Measurements from ENCODE around the gene SERPINA1.

The SERPINA1 gene

DNA sequence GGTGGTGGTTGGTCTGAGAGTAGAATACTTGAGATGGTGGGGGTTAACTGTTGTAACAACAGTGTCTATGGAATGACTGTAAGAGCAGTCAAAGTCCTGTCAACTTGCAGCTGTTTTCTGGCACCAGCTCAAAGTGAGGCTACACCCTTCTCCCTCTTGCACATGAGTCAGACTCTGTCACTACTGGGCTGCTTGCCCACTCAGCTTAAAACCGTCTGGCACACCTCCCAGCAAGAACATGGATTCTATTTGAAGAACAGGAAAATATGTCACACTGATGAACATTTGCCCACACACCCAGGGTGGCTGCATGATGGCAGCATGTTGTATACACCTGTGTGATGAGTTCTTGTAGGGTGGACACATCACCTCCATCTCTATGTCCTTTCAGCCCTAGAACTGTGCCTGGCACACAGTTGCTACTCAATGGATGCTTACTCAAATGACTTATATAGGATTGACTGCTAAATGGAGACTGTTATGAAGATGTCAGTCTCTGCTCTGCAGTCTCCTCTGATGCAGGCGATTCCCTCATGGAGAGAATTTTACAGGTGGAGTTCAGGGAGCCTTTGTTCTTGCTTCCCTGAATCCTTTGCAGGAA, 46.0 kb downstream of the SERPINA1 start:
- Mint-ChIP-seq H3K4me1 (ENCODE audit: low read depth) (peaks cover 15% of the 10 kb centered on the region), H3K4me3 (no peak overlapping the region), H3K36me3 (no peaks in the 10 kb centered on the region), H3K27ac (peak overlapping the region; percentile 56), H3K27me3 (peaks cover 30% of the 10 kb centered on the region), H3K9me3 (ENCODE audit: low read depth) (no peaks in the 10 kb centered on the region)

DNA sequence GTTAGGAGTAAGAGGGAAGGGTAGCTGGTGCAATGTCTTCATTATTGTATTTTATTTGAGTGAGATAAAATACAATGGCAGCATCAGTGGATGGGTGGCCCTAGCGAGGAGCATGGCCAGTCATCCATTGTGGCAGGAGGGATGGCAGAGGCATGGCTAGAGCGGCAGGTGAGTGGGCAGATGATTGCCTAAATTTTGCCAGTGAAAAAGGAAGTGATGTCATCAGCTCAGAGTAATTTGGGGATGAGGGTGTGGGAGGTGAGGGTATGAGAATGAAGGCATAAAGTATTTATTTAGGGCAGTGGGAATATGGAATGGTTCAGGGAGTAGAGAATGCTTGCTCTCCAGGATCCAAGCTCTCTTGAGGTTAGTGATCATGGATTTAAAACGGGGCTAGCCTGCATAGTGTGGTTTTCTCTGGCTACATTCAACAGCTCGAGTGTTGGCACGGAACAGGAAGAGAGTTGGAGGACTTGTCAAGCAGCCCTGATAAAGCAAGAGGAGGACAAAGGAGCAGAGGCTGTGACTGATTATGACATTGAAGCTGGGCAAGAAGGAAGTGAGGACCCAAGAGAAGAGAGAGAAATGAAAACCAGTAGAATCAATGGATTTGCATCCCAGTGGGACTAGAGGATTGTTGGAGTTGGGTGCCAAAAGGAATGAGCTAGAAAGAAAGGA, 46.6 kb downstream of the SERPINA1 start:
- Mint-ChIP-seq H3K27ac (peak overlapping the region; percentile 55), H3K27me3 (peaks cover 30% of the 10 kb centered on the region), H3K9me3 (ENCODE audit: low read depth) (no peaks in the 10 kb centered on the region), H3K36me3 (no peaks in the 10 kb centered on the region), H3K4me1 (ENCODE audit: low read depth) (peaks cover 15% of the 10 kb centered on the region), H3K4me3 (peak overlapping the region; percentile 27)

DNA sequence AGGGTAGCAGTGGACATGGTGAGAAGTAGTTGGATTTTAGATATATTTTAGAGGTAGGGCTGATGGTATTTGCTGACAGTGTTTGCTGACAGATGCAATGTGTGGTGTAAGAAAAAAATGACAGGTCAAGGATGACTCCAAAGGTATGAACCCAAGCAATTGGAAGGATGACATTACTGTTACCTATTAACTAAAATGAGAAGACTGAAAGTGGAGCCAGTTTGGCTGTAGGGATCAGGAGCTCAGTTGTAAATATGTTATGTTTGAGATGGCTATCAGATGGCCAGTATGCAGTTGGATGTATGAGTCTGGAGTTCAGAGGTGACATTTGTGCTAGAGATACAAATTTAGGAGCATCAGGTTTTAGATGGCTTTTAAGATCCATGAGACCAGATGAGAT, 47.9 kb downstream of the SERPINA1 start:
- no peak overlapping the region for H3K4me3 Mint-ChIP-seq
- H3K9me3 Mint-ChIP-seq (ENCODE audit: low read depth) = no peaks in the 10 kb centered on the region
- H3K27ac Mint-ChIP-seq = peak overlapping the region; percentile 72
- no peaks in the 10 kb centered on the region for H3K36me3 Mint-ChIP-seq
- H3K27me3 Mint-ChIP-seq = peaks cover 30% of the 10 kb centered on the region
- H3K4me1 Mint-ChIP-seq (ENCODE audit: low read depth) = peaks cover 14% of the 10 kb centered on the region

DNA sequence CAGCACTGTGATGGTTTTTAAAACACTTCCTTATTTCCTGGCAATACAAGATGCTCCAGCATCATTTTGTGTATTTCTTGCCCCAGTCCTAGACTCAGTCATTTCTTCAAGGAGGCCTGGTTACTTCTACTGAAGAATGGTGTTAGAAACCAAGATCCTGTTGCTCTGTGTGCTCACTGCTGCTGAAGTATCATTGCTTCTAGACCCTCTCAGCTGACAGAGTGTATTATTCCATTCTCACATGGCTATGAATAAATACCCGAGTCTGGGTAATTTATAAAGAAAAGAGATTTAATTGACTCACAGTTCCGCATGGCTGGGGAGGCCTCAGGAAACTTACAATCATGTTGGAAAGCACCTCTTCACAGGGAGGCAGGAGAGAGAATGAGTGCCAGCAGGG, 50.4 kb downstream of the SERPINA1 start:
- no peak overlapping the region for H3K4me3 Mint-ChIP-seq
- H3K4me1 Mint-ChIP-seq (ENCODE audit: low read depth) = peaks cover 10% of the 10 kb centered on the region
- H3K9me3 Mint-ChIP-seq (ENCODE audit: low read depth) = no peaks in the 10 kb centered on the region
- peaks cover 31% of the 10 kb centered on the region for H3K27me3 Mint-ChIP-seq
- no peaks in the 10 kb centered on the region for H3K36me3 Mint-ChIP-seq
- H3K27ac Mint-ChIP-seq = no peak overlapping the region

DNA sequence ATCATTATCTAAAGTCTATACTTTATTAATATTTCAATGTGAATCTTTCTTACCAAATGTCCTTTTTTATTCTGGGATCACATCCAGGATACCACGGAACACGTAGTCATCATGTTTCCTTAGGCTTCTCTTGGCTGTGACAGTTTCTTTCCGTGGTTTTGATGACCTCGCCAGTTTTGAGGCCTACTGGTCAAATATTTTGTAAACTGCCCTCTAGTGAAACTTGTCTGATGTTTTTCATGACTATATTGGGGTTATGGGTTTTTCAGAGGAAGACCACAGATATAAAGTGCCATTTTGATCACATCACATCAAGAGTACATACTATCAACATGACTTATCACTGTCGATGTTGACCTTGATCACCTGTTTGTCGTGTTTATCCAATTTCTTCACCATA, 51.1 kb downstream of the SERPINA1 start:
- Mint-ChIP-seq H3K36me3 (no peaks in the 10 kb centered on the region), H3K4me1 (ENCODE audit: low read depth) (peaks cover 10% of the 10 kb centered on the region), H3K4me3 (no peak overlapping the region), H3K27me3 (peaks cover 25% of the 10 kb centered on the region), H3K27ac (no peak overlapping the region), H3K9me3 (ENCODE audit: low read depth) (no peaks in the 10 kb centered on the region)

DNA sequence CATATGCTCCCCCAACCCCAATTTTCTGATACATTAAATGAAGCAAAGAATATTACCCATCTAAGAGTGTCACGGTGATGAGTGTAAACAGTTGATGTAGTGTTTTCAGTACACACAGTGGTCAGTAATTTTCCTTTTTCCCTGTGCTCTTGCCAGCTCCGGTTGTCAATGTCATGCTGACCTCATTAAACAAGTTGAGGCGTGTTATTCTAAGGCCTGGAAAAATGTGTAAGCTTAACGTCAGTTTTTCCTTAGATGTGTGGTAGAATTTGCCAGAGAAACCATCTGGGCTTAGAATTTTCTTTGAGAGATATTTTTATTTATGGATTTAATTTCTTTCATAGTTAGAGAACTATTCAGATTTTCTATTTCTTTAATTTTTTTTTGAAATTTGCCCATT, 53.5 kb downstream of the SERPINA1 start:
- Mint-ChIP-seq H3K27me3 (peaks cover 8% of the 10 kb centered on the region), H3K36me3 (no peaks in the 10 kb centered on the region), H3K4me3 (no peak overlapping the region), H3K27ac (no peak overlapping the region), H3K4me1 (ENCODE audit: low read depth) (no peaks in the 10 kb centered on the region), H3K9me3 (ENCODE audit: low read depth) (no peaks in the 10 kb centered on the region)

DNA sequence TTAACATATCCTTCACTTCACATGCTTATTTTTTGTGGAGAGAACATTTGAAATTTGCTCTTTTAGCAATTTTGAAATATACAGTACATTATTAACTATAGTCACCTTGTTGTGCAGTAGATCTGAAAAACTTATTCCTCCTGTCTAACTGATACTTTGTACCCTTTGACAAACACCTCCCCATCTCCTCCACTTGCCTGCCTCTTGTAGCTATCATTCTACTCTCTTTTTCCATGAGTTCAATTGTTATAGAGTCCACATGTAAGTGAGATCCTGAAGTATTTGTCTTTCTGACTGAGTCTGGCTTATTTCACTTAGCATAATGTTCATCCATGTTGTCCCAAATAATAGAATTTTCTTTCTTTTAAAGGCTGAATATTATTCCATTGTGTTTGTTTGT, 55.8 kb downstream of the SERPINA1 start:
- Mint-ChIP-seq H3K4me3 (no peak overlapping the region), H3K9me3 (ENCODE audit: low read depth) (peaks cover 4% of the 10 kb centered on the region), H3K4me1 (ENCODE audit: low read depth) (no peaks in the 10 kb centered on the region), H3K27me3 (peaks cover 3% of the 10 kb centered on the region), H3K36me3 (no peaks in the 10 kb centered on the region), H3K27ac (no peak overlapping the region)

DNA sequence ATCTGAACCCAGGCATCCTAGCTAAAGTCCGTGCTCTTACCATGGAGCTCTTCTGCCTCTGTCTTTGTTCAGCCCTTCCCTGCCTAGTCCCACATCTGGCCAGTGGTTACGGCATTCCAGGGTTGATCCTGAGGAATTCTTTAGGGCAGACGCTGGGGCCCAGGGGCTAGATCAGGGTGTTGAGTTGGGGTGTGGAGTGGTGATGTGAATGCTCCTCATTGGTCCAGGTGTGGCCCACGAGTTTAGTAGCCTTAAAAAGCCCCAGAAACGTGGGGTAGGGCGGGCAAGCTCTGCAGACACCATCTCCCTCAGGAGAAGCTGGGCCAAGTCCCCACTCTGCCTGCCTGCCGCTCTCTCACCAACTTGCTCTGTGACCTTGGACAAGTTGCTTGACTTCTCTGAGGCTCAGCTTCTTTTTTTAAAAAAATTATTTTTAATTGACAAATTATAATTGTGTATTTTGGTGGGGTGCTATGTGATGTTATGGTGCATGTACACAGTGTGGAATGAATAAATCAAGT, 56.3 kb downstream of the SERPINA1 start:
- Mint-ChIP-seq H3K36me3 (no peaks in the 10 kb centered on the region), H3K4me3 (no peak overlapping the region)

DNA sequence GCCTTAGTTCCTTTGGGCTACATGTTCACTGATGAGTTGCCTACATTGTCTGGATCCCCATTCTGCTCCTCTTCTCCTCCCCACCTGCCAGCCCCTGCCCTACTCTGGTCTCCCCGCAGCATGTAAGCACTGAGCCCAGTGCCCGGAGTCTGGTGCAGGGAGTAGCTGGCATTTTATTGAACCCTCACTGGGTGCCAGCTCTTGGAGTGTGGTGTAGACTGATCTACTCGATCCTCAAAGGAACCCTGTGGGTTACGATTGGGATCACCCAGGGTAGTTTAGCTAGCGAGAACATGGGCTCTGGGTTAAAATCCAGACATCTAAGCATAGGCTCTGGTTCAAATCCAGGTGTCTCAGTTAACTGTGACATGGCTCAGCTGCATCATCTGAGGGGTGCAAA, 56.9 kb downstream of the SERPINA1 start:
- Mint-ChIP-seq H3K27me3 (peaks cover 3% of the 10 kb centered on the region), H3K4me1 (ENCODE audit: low read depth) (no peaks in the 10 kb centered on the region), H3K27ac (no peak overlapping the region), H3K9me3 (ENCODE audit: low read depth) (peaks cover 4% of the 10 kb centered on the region), H3K4me3 (no peak overlapping the region), H3K36me3 (no peaks in the 10 kb centered on the region)

More for the DNA sequence above, 56.3 kb downstream of the SERPINA1 start:
- no peaks in the 10 kb centered on the region for H3K4me1 Mint-ChIP-seq (ENCODE audit: low read depth)
- H3K27me3 Mint-ChIP-seq = peaks cover 3% of the 10 kb centered on the region
- peaks cover 4% of the 10 kb centered on the region for H3K9me3 Mint-ChIP-seq (ENCODE audit: low read depth)
- H3K27ac Mint-ChIP-seq = no peak overlapping the region

DNA sequence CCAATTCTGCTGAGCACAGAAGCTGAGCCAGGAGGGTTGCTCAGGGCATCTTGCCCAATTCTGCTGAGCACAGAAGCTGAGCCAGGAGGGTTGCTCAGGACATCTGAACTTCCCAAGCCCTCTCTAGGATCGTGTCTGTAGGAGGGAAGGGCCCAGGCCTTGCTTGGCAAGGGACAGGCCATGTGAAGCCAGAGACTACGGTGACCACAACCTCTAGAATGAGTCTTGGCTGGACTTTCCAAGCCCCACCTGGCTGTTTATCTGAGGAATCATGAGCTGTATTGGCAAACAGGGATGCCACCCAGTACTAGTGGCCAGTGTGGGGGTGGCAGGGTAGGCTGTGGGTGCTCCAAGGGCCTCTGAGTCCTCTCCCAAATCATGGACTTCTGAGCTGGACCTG, 57.5 kb downstream of the SERPINA1 start:
- Mint-ChIP-seq H3K36me3 (no peaks in the 10 kb centered on the region), H3K4me3 (no peak overlapping the region), H3K4me1 (ENCODE audit: low read depth) (no peaks in the 10 kb centered on the region), H3K27ac (no peak overlapping the region), H3K9me3 (ENCODE audit: low read depth) (peaks cover 4% of the 10 kb centered on the region), H3K27me3 (peaks cover 3% of the 10 kb centered on the region)

DNA sequence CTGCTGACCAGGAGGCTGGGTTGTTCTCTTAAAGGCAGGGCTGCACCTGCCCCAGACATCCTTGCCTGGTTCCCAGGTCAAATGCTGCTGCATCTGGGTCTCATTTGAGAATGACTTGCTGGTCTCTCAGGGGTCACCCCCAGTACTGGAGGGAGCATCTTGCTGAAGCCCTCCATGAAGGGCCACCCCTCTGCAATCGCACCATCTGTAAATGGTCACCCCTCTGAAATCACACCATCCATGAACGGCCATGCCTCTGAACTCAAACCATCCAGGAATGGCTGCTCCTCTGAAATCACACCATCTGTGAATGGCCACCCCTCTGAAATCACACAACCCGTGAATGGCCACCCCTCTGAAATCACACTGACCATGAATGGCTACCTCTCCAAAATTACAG, 58.0 kb downstream of the SERPINA1 start:
- no peak overlapping the region for H3K4me3 Mint-ChIP-seq
- no peak overlapping the region for H3K27ac Mint-ChIP-seq
- no peaks in the 10 kb centered on the region for H3K36me3 Mint-ChIP-seq
- H3K27me3 Mint-ChIP-seq = peaks cover 3% of the 10 kb centered on the region
- H3K4me1 Mint-ChIP-seq (ENCODE audit: low read depth) = no peaks in the 10 kb centered on the region
- peaks cover 4% of the 10 kb centered on the region for H3K9me3 Mint-ChIP-seq (ENCODE audit: low read depth)

DNA sequence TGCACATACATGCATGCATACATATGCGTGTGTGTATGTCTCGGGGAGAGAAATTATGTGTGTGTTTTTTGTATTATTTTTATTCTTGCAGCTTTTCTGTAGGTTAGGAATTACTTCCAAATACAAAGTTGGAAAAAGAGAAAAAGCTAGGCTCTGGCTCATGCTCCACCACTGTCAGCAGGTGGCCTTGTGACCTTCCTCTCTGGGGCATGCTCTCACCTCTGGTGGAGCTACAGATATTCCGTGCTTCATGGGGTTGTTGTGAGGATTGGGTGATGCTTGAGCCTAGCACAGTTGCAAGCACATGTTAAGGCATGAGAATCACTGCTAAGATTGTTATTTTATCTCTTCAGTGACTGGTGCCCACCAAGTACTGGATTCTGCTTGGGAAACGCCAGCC, 58.5 kb downstream of the SERPINA1 start:
- H3K27ac Mint-ChIP-seq = no peak overlapping the region
- no peaks in the 10 kb centered on the region for H3K36me3 Mint-ChIP-seq
- peaks cover 4% of the 10 kb centered on the region for H3K9me3 Mint-ChIP-seq (ENCODE audit: low read depth)
- no peak overlapping the region for H3K4me3 Mint-ChIP-seq
- H3K27me3 Mint-ChIP-seq = peaks cover 2% of the 10 kb centered on the region
- H3K4me1 Mint-ChIP-seq (ENCODE audit: low read depth) = no peaks in the 10 kb centered on the region

DNA sequence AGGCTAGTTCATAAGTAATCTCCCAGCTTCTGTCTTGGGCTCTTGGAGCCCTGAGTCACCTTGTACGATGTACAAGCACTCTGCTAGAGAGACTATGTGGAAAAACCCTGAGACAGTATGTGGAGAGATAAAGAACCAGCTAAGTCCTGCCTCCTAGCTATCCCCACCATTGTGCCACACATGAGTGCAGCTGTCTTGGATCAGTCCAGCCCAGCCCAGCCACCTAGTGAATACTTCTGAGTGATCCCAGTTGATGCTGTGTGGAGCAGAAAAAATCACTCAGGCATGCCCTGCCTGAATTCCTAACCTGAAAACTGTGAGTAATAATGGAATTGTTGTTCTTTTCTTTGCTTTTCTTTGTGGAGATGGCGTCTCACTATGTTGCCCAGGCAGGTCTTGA, 60.2 kb downstream of the SERPINA1 start:
- no peaks in the 10 kb centered on the region for H3K27me3 Mint-ChIP-seq
- H3K4me3 Mint-ChIP-seq = no peak overlapping the region
- no peak overlapping the region for H3K27ac Mint-ChIP-seq
- H3K4me1 Mint-ChIP-seq (ENCODE audit: low read depth) = no peaks in the 10 kb centered on the region
- peaks cover 4% of the 10 kb centered on the region for H3K9me3 Mint-ChIP-seq (ENCODE audit: low read depth)
- no peaks in the 10 kb centered on the region for H3K36me3 Mint-ChIP-seq
